Hepatic stellate cell (primary cell): ENCODE data around the gene NPDC1.

Experiments used
- DNase-seq: peaks from one replicate; pipeline ENCODE4 v3.0.0; 2011; ENCODE audit warnings: low spot score

The NPDC1 gene

DNA sequence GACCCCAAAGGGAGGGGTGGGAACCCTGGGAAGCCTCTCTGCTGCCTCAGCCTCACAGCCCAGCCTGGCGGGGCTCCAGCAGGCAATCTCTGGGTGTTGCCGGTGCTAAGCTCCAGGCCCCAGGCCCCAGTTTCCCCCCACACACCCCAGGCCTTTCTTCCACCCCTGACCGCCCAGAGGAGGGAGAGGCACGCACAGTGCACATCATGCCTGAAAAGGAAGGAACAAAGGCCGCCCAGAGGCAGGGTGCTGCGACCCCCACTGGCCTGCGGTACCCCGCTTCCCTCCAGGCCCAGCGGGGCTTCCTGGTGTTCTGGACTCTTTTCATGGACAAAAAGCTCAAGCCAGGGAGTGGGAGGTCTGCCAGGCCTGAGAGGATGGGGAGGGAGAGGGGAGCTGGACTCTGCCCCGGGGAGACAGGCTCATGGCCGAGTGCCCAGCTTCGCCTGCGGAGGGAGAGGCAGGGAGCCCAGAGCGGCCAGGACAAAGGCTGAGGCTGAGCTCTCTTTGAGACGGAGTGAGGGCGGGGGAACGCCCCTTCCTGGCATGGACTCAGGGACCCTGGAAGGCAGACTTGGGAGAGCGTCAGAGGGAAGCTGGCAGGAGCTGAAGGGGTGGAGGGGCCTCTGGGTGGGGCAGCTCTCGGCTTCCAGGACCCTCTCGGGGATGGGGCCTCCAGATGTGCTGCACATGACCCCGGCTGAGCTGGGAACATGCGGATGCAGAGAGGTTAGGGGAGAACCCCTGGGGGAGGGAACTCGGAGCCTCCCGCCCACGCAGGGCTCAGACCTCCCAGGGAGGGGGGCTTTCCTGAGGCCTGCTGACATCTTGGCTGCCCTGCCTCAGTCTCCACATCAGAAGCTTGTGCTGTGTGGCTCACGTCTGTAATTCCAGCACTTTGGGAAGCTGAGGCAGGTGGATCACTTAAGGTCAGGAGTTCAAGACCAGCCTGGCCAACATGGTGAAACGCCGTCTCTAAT is 9.7 kb upstream of the NPDC1 start:
- DNase-seq = no peak

DNA sequence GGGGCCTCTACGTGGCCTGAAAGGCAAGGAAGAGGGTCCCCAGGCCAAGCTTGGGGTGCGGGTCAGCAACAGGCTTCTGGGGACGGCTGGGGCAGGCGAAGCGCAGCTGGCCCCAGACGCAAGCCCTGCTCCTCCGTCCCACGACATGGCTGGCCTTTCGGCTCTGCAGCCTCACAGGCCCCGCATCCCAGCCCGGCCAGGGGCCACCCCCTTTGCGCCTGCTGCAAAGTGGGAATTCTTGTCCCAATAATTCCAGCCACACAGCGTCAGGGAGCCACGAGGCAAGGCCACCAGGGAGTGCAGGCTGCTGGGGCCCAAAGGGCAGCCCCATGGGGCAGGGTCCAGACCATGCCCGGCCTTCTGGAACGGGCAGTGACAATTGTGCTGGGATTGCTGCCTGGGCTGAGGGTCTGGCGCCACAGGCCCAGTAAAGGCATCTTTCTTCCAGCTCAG is 9.0 kb upstream of the NPDC1 start:
- DNase-seq = no peak

DNA sequence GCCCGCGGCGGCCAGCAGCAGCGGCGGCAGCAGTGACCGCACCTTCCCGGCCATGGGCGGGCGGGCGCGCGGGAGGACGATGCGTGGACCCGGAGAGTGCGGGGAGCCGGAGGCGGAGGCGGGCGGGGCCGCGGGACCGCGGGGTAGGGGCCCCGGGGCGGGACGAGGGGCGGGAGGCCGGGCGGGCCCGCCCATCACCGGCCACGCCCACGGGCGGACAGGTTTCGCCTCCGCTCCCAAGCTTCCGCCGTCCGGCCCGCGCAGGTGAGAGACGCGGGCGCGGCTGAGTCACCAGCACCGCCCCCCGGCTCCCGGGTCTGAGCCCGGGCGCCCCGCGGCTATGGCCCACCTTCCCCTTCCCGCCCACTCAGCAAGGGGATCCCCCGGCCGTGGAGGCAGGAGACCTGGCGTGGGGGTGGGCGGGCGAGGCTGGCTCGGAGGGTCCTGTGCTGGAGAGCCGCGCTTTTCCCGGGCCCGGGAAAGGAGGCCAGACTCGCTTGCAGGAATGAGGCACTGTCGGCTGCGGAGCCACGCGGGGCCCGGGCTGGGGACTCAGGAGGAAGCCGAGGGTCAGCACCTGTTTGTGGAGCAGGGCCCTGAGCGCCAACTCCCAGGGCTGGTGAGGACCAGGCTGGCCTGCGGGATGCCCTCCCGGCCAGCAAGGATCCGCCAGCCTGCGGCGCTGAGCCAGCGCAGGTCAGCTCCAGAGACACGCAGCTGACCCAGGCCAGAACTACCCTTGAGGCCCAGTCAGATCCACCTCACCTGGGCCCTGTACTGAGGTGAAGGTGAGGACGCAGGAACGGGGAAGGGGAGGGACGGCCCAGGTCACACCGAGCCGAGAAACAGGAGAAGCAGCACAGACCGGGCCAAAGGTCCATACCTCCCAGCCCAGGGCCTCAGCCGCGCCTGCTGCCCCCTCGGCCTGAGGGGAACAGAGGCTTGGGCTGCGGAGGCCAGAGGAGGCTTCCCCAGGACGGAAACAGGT is 8.3 kb upstream of the NPDC1 start, which contains the start of gene ENTPD2:
Gene ENTPD2, minus strand, starts transcription at position 118 of the 988 bp plus-strand sequence. Its CDS starts 64 bp downstream, at position 54.
- no peak for DNase-seq

DNA sequence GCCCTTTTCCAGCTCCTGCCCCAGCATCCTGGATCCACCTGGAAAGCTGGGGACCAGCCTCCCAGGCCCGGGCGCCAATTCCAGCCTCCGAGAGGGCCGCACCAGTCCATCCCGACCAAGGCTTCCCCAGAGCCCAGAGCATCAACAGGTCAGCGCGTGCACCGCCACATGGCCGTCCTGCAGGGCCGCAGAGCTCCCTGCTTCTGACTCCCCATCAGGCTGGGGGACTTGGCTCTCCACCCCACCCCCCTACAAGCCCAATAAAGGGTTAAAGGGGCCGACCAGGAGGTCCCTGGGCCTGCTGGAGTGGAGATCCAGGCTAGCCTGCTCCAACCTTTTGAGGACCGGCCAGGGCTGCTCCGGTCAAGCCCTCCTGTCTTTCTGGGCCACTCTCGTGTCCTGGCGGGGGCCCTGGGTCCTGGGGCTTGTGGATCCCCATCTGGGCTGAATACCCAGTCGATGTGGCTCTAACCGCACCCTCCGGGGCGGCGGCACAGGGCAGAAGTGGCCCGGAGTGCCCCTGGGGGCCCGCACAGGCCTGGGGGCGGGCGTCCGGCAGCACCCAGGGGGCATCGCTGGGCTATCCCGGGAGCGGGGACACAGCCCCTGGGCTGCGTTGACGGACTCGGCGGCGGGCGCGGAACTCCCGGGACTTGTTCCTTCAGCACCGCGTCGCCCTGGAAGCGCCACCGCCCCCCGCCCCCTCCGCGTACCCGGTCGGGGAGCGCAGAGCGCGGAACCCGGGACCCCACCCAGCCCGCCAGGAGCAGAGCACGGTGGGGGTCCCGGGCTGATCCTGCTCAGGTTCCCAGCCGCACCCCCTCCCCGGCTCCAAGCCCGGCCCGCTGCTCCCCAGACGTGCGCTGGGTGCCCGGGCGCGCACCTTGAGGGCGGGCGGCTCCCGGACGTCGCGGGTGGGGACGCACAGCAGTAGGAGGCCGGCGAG is 7.3 kb upstream of the NPDC1 start:
- DNase-seq = no peak

DNA sequence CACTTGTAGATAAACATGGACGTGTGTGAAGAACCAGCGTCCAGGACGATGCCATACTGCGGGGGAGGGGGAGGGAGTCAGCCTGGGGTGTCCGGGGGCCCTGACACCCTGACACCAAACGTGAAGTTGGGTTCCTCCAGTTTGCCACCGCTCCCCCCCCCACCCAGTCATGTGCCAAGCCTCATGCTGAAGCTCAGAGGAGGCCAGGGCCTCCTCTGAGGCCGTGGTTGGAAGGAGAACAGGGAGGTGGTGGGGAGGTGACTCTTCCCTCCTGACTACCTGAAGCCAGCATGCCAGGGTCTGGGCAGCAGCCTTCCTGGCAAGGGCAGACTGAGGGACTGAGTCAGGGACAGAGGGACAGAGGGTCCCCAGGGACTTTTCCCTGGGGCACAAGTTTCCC is 6.3 kb upstream of the NPDC1 start:
- no peak for DNase-seq

DNA sequence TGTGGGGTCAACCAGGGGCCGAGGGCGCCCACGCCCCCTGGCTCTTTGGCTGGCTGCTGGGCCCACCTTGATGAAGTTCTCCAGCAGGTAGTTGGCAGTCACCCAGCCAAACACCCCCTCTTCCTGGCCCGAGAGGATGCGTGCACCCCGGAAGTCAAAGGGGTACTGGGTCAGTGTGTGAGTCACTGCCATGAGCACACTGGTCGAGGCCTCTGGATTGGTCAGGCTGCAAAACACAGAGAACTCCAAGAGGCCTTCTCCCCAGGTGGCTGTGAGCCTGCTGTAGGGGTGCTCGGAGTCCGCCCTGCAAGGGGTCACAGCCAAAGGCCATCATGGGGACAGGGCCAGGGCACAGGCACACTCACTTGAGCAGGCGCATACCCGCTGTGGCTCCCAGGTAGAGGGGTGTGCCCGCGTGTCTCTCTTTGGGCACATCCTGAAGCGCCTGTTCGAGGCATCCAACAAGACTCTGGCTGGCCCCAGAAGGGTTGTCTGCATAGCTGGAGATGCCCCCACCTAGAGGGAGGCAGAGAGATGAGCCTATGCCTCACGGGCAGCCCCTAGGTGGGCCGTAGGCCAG is 5.3 kb upstream of the NPDC1 start:
- no peak for DNase-seq

DNA sequence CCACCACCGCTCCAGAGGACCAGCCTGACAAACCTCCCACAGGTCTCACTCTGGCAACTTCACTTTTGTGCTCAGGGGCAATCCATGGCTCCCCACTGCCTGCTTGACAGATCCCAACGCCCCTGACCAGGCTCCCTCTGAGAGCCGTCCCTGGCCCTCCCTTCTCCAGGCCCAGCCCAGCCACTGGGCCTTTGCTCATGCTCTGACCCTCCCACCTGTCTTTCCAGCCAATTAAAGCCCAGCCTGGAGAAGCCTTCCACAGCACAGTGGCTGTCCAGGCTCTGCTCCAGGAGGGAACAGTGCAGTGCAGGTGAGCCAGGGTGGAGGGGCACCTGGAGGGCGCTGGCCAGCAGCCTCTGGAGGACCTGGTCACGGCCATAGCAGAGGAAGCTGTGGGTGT is 4.6 kb upstream of the NPDC1 start:
- no peak for DNase-seq

DNA sequence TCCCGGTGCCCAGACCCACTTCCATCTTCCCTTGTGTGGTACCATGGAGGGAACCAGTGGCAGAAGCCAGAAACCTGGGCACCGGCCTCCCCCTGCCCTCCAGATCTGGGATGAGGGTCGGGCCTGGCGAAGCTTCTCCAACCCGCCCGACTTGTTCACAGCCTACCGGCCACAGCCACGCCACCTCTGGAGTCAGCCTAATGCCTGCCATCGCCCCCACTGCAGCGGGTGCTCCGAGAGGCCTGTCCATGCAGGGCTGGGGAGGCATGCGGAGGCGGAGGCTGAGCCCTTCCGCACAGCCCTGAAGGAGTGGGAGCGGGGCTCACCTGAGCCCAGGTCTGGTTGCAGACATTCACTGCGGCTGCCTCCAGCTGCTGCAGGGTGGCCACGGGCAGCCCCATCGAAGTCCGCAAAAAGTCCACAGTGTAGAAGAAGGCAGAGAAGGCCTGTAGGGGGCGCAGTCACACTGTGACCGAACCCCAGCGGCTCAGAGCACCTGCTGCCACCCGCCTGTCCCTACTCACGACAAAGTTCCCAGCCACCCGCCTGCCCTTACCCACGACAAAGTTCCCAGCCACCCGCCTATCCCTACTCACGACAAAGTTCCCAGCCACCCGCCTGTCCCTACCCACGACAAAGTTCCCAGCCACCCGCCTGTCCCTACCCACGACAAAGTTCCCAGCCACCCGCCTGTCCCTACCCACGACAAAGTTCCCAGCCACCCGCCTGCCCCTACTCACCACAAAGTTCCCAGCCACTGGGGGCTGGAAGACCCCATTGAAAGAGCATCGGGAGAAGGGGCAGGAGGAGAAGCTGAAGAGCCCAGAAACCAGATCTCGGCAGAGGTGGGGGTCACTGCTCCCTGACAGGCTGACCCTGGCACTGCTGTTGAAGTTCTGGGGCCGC is 3.8 kb upstream of the NPDC1 start:
- no peak for DNase-seq

DNA sequence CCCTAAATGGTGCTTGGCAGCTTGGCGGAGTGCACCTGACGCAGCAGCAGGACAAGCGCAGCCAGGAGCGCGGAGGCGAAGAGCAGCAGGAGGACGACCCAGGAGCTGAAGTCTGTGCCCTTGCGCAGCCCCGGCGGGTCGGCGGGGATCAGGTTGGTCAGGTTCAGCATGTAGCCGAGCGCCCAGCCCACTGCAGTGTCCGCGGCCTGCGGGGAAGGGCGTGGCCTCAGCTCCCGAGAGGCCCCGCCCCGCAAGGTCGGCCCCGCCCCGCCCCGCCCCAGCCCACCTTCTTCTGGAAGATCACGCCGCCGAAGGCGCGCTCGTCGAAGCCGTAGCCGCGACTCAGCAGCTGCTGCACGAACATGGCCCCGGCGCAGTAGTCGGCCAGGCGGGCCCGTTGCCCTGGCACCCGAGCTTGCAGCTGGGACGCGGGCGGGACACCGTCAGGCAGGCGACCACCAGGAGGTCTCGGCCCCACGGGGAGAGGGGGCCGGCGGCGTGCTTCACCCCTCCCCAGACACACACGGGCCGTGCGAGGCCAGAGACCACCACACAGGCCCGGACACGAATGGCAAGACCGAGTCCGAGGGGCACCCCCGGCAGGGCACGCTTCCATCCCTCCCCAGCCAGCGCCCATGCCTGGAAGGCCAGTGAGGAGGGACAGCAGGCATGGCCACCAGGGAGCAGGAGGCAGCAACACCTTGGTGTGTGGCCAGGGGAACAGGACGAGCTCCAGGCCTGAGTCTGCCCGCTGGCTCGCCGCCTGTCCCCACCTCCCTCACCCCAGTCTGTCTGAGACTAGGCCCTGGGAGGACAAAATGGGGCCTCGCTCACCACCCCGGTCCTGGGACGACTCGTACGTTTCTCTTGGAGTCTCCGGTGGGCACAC is 2.9 kb upstream of the NPDC1 start:
- DNase-seq = no peak

DNA sequence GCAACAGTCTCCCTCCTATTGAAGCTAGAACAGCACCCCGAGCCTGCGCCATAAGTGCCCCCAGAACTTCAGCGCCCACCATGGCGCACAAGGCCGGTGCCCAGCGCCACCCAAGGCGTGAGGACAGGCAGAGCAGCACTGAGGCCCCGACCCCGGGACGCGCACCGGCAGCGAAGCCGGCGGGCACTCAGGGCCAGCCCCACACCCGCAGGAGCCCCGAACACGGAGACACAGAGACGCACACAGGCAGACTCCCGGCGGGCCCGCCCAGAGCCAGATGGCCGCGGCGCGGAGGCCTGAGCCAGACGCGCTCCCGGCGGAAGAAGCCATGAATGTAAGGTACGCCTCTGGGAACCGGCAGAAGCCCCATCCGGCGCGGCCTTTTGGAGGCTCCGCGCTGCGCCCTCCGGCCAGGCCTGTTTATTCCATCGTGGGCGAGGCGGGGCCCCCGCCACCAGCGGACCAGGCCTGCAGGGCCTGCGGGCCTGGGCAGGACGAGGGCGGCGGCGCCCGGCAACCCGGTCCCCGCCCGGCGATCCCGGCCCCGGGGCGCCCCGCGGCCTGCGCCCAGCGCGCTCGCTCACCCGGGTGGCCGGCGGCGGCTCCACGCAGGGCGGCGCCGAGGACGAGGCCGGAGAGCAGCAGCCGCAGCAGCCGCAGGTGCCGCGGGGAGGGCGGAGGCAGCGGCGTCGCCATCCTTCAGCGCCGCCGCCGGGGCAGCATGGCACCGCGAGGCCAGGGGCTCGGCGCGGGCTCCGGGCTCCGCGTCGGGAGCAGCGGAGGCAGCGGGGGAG is 486 bp downstream of the NPDC1 start:
- DNase-seq = peak; percentile 72

DNA sequence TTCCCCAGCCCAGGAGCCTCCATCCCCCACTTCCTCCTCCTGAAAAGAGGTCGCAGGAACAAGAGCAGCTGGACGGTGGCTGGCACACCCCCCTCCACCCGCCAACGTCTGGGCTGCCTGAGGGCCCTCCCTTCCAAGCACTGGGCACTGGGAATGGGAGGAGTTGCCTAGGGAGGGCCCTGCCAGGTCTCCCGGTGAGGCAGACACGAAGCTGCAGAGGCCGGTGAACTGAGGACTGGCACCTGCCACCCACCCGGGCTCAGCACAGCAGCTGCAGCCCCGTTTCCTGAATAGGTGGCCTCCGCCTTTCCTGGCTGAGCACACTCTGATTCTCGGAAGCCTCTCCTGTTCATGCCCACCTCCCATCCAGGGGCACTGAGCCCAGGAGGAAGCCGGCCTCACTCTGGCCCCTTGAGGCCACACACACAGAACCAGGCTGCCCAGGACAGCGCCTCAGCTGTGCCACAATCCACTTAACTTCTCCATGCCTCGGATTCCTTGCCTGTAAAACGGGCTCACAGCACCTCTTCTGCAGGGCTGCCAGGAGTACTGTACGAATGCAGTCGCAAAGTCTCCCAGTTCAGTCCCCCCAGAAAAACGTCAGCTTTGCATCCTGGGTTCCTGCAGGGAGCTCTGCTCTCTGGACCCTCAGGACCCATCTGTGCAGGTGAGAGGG is 1.3 kb downstream of the NPDC1 start:
- peak; percentile 41 for DNase-seq

DNA sequence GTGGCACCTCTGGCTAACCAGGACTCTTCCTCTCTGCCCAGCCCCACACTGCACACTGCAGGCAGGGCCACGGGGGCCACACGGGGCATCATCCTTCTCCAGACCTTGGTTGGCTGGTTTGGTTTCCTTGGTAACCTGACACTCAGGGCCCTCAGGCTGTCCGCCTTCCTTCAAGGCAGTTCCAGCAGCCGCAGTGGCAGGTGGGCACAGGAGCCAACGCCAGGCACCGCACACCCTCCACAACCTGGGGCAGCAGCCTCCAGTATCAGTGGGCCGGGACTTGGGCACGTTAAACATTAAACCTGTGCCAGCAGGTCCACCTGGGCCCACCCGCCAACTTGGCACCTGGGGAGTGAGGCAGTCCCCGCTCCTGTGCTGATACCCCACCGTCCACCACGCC is 1.9 kb downstream of the NPDC1 start:
- no peak for DNase-seq

DNA sequence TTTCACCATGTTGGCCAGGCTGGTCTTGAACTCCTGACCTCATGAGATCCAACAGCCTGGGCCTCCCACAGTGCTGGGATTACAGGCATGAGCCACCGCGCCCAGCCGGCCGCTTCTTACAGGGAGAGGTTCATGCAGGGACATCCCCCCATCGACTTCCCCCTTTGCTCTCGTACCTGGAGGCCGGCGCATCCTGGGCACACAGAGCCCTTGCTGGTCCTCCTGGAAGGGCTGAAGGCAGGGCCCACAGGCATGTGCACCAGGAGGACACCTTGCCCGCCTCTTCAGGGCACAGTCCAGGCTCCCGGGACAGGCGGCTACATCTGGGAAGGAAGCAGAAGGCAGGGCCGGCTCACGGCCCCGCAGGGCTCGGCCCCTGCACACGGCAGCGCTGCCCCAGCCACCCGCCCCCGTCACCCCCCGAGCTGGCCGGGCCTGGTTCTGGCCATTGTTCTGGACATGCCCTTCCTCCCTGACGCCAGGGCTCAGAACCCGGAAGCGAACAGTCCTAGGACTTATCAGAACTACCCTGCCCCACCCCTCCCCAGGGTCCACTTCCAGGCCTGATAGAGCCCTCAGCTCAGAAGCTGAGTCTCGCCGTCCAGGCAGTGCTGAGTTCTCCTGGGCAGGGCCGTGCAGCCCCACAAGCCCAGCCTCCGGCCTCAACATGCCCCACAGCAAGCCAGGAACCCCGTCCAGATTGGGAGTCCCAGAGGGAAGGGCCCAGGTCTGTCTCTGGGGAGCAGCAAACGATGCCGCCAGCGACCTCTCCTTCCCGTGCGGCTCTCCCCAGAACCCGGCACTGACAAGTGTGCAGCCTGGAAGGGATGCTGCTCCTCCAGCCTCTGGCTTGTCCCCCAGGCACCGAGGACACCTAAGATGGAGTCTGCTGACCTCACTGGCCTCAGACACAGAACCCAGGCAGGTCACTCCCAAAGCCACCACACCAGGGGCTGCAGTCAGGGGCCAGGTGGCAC is 2.9 kb downstream of the NPDC1 start:
- no peak for DNase-seq

DNA sequence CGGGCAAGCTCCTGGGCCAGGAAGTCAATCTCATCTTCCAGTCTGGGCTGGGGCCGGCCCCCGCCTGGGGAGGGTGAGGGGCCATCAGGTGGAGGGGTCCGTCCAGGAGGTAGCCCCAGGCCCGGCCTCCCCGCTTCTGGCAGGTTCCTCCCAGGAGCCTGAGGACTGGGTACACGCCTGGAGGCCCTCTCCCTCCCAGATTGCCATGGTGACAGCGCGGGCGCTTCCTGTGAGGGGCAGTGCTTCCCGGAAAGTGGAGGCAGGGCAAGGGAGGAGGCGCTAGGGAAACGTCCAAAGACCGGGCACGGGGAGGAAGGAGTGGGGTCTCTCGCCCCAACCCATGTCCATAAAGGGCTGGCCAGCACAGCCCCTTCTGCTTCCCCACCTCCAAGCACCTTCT is 4.9 kb downstream of the NPDC1 start:
- DNase-seq = no peak

DNA sequence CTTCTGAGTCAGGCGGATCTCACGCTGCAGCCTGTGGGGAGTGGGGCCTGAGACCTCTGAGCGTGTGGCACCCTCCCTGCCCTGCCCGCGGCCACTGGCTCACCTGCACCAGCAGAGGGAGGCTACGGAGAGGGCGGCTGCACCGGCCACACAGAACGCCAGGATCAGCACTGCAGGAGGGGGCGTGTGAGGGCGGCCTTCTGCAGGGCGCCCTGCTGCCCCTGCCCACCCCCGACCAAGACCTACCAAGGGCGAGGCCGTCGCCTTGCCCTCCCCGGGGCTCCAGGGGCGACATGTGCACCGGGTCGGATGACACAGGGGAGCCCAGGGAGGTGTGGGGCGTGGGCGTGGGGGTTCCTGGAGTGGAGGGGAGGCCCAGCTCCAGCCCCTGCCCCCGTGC is 5.4 kb downstream of the NPDC1 start:
- no peak for DNase-seq
